Stimulated activated CD8-positive, alpha-beta memory T cell treated with anti-CD3 and anti-CD28 coated beads, Interleukin-15, amount 100 ng/mL, for 4 hours (primary cell): Measurements from ENCODE around the gene PBX2.

ENCODE experiments used
- DNase-seq, 2 donors: peaks; one replicate each; pipeline ENCODE4 v3.0.0-alpha.2; 2020; ENCODE audit warnings: low read depth in 2 of 2

The PBX2 gene

DNA sequence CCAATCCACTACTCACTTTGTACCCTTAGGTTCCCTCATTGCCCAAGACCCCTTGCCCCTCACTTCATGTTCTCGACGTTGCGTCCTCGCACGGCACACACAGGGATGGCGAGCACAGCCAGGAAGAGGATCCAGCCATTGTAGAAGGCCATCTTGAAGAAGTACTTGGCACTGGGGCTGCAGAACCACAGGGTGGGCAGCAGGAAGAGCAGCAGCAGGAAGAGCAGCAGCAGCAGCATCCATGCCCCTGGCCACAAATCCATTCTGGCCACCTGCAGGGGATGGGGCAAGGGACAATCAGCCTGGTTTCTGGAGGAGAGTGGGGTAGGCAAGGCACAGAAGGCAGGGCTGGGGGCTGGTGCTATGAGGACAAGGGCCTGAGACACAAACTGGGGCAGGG, 18.8 kb downstream of the PBX2 start:
- DNase-seq = no peak

DNA sequence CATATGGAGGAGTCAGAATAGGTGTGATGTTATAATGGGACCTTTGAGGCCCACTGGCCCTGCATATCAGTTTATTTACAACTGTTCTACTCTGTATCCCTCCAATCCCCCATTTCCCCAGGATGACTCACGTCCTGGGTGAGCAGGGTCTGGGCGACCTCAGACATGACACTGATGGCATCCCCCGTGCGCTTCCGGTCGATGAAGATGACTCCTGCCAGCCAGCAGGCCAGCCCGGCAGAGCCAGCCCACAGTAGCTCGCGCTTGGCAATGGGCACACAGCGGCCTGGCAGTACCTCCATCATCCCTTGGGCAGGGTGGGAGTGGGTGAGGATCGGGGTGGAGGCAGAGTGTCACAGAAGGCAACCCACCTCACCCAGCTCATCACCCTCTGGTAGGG, 19.7 kb downstream of the PBX2 start:
- no peak for DNase-seq

GRCh38 chr6:32168807-32169591, 21.0 kb downstream of the PBX2 start:
- DNase-seq = no peak

DNA sequence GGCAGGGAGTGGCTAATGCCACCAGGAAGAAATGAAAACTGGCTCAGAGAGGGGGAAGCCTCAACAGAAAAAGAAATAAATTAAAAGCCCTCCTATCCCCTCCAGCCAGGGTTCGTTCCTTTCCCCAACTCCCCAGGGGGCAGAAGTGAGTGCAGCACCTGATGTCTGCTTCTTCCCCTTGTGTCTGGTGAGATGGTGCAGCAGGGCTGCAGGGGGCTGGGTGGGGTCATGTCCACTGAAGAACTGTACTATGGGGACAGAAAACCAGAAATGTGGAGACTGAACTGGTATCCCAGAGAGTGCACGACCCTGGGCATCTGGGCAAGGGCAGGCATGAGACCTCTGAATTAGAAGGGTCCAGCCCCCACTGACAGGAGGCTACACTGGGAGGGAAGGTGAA, 21.7 kb downstream of the PBX2 start:
- no peak for DNase-seq

GRCh38 chr6:32167761-32168262, 22.2 kb downstream of the PBX2 start:
- no peak for DNase-seq

GRCh38 chr6:32167154-32167760, 22.7 kb downstream of the PBX2 start:
- DNase-seq = no peak

GRCh38 chr6:32166411-32167061, 23.5 kb downstream of the PBX2 start:
- no peak for DNase-seq

GRCh38 chr6:32164295-32164694, 25.7 kb downstream of the PBX2 start, which contains the start of gene EGFL8:
Gene EGFL8, plus strand, starts transcription at chr6:32164595. Its CDS starts 1,571 bp downstream, at chr6:32166166.
- DNase-seq = no peak

- no peak for DNase-seq
These were observed 26.3 kb downstream of the PBX2 start for GRCh38 chr6:32163559-32164258.

DNA sequence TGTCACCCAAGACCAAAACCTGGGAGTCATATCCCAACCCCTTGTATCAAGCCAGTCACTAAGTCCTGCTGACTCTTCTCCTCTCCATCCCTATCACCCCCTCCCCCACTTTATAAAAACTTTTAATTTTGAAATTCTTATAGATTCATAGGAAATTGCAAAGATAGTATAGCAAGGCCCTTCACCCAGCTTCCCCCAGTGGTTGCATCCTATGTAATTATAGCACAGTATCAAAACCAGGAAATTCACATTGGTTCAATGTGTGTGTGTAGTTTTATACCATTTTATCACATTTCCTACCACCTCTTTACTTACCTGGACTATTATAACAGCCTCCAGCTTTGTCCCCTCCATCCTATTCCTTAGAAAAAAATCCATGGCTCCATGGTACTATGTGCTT, 31.9 kb downstream of the PBX2 start:
- DNase-seq = no peak

- no peak for DNase-seq
These were observed 33.1 kb downstream of the PBX2 start for GRCh38 chr6:32156891-32157290.

DNA sequence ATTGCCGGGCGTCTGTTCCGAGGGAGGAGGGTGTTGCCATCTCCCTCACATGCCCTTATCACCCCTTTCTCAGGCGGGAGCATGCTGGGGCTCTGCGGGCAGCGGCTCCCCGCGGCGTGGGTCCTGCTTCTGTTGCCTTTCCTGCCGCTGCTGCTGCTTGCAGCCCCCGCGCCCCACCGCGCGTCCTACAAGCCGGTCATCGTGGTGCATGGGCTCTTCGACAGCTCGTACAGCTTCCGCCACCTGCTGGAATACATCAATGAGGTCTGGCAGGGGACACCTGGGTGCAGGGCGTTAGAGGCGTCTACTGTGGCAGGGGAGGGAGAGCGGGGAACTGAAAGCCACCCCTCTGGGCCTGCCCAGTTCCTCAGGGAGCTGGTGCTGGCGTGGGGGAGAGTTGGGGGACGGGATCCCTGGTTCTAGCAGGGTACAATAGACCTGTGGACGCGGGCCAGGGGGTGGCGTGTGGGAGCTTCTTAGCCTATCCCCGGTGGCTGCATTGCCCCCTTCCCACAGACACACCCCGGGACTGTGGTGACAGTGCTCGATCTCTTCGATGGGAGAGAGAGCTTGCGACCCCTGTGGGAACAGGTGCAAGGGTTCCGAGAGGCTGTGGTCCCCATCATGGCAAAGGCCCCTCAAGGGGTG, 35.4 kb downstream of the PBX2 start:
- peak; percentile 26 to 38 for DNase-seq

DNA sequence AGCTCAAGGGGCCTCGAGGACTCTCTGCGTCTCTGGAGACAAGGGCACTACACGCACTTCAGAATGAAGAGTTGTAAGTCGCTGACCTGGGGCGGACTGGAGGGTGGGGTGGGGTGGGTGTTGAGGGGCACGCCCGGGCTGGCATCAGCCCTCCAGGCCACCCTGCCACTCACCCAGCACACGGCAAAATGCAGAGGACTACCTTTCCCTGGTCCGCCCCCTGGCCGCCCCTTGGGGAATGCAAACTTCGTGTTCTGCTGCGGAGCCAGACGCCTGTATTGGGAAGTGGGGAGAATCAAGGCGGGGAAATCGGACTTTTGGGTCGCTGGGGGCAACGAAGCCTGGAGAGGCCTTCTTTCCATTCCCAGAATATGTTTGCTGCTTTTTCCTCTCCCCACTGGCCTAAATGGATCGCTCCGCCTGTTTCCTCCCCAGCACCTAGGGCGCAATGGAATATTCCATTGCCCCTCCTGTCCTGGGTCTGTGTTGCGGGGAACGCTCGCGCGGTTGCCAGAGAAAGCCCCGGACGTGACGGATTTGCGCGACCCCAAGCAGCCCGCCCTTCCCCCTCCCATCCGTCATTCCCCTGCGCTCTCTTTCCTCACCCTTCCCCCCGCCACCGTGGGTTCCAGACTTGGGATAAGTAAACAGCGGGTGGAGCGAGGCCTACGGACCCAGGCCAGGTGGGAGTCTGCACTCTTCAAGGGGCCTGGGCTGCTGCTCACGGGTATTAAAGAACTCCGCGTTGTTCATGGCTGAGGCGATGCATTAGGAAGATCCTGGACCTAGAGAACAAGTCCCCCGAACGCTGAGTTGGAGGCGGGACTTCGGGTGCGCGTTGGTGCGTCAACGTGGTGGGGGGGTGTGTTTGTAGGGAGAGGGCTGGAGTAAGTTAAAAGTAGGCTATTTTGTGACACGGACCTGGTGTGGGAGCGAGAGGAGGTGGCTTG, 36.2 kb downstream of the PBX2 start, which contains the start of gene PPT2:
Gene PPT2, plus strand, starts transcription at position 578 of the 950 bp plus-strand sequence. CDS start 454 bp downstream, outside the sequence.
- DNase-seq = peak; percentile 48 to 60

- no peak for DNase-seq
These were observed 37.0 kb downstream of the PBX2 start for GRCh38 chr6:32152769-32153563.

- no peak for DNase-seq
These were observed 37.9 kb downstream of the PBX2 start, which contains the start of gene PRRT1 for GRCh38 chr6:32151863-32152768. Gene PRRT1, minus strand, starts transcription at chr6:32151939. Its CDS starts 112 bp downstream, at chr6:32151827.

- DNase-seq = no peak
These were observed 38.7 kb downstream of the PBX2 start for GRCh38 chr6:32151181-32151862.
